Heart right ventricle (tissue), 16 donors: ENCODE data around the gene IRF6. TPM values are rescaled to one million over a fixed set of nuclear protein-coding genes. Genes with fewer than 3 reads are reported as not detected.
A peak's percentile ranks its signal among the peaks of the same experiment; 100 is the strongest.

Source experiments
- ATAC-seq, 8 donors: fragments of 200-7000 bp; cut with Tn5 transposase; one replicate each; pipeline ENCODE4 v1.9.1; 2020; ENCODE audit warnings: mild to moderate bottlenecking in 8 of 8, moderate library complexity in 8 of 8, moderate number of reproducible peaks in 1 of 8
- DNase-seq, 2 donors: peaks; one replicate each; pipeline ENCODE4 v3.0.0-alpha.2; 2020
- H3K27ac ChIP-seq, 10 donors: fragments of 200-600 bp; sonication (generic) in 2 of 10; one replicate each; pipeline versions ENCODE4 v1.5.0 to v1.8.0; 2020 to 2022; ENCODE audit warnings: mild to moderate bottlenecking in 3 of 10
- H3K27me3 ChIP-seq, 7 donors: fragments of 200-600 bp; one replicate each; pipeline ENCODE4 v1.8.0; 2021 to 2022; ENCODE audit warnings: mild to moderate bottlenecking in 2 of 7
- H3K36me3 ChIP-seq, 9 donors: fragments of 200-600 bp; sonication (generic) in 1 of 9; one replicate each; pipeline versions ENCODE4 v1.5.0 to v1.8.0; 2020 to 2022; ENCODE audit warnings: mild to moderate bottlenecking in 2 of 9
- H3K4me1 ChIP-seq, 9 donors: fragments of 200-600 bp; sonication (generic) in 1 of 9; one replicate each; pipeline versions ENCODE4 v1.5.0 to v1.8.0; 2020 to 2022; ENCODE audit warnings: mild to moderate bottlenecking in 4 of 9
- H3K4me3 ChIP-seq, 10 donors: fragments of 200-600 bp; sonication (generic) in 2 of 10; one replicate each; pipeline versions ENCODE4 v1.5.0 to v1.8.0; 2020 to 2022; ENCODE audit warnings: mild to moderate bottlenecking in 7 of 10, moderate library complexity in 2 of 10
- H3K9me3 ChIP-seq, 11 donors: fragments of 200-600 bp in 10 of 11; sonication (generic) in 2 of 11; one replicate each; pipeline versions ENCODE4 v1.5.0 to v1.8.0; 2013 to 2022; ENCODE audit warnings: mild to moderate bottlenecking in 2 of 11, control low read depth in 1 of 11, moderate library complexity in 1 of 11
- CTCF ChIP-seq, 9 donors: fragments of 200-600 bp; sonication (generic) in 2 of 9; IDR thresholded peaks; one replicate each; pipeline versions ENCODE4 v1.5.0 to v1.8.0; 2021 to 2022; ENCODE audit warnings: antibody characterized with exemption in 9 of 9, mild to moderate bottlenecking in 5 of 9, moderate library complexity in 1 of 9
- WGBS, 2 donors: extraction: QIAGEN DNeasy Blood & Tissue Kit; methylation state at CpG; one replicate each; pipeline ENCODE4 v1.1.7; 2013; ENCODE audit warnings: inconsistent platforms in 1 of 2; 5-methylcytosine and 5-hydroxymethylcytosine counted together
- intact Hi-C, 10 donors: fragments of 100-400 bp; cut with DNase I; formaldehyde crosslinking; loops; one replicate each; pipeline versions ENCODE4 v1.11.1 to v1.14.2; 2022
- polyA plus RNA-seq, 2 donors: library from polyadenylated mRNA; stranded (reverse); fragments of 200-250 nt; gene quantifications; one replicate each; pipeline ENCODE4 v1.2.3, GENCODE V29; 2013
- total RNA-seq, 10 donors: library from RNA; stranded (reverse); fragmentation: NEBNext Ultra II Directional in 3 of 10; extraction: Animal tissue kit (Norgen Biotek cat#: 25700) in 3 of 10; gene quantifications; one replicate each; pipeline versions ENCODE4 v1.2.1 to v1.2.4, GENCODE V29; 2021 to 2023
- donor health status: Arrhythmogenic right ventricular cardiomyopathy.
- donor health status: ischemic (EF 13 %, LVEDD 7.1; RV severe dilation, severe dysfunction).
- donor health status: healthy with polysubstance abuse.
- donor health status: DM: no; HTN: yes; CAD: no.
- donor health status: DM: no; HTN: no; CAD: no.
- donor health status: ischemic (EF 25% LVEDD 6.9; RV normal size, moderate dysfunction).
- donor health status: ischemic (EF 25% LVEDD 5.7; RV mildly dilated, moderate dysfunction).
- donor health status: healthy.
- donor health status: DM: yes; HTN: yes; CAD: no.
- donor health status: Ischemic cardiomyopathy.
- donor health status: ischemic (EF 35%, LVEDD 5.7; RV mildly dilated, moderate dysfunction).
- donor health status: nonischemic (EF 11% LVEDD 7.7; RV severe dilation, severe dysfunction).
- donor health status: DM: yes; HTN: yes; CAD: no.
- donor health status: PGD.
- donor health status: ischemic (EF 29% LVEDD 5.4; RV normal size, mild dysfunction).
- donor health status: nonischemic (EF 23%, LVEDD 6.1; RV moderate dilation, normal function).

Gene IRF6
- total and polyA plus RNA-seq, 12 donors = 1.2 to 69.4 (median 41.3) TPM

- DNase-seq (no peak), ATAC-seq (no peak)
- Histone ChIP-seq H3K27ac (peak overlapping the region in 1 of 10 donors; percentile 5), H3K4me3 (no peak overlapping the region), H3K4me1 (peaks cover 0 to 15% (median 7%) of the 10 kb centered on the region in 9 donors), H3K27me3 (no peaks in the 10 kb centered on the region), H3K36me3 (peaks cover 0 to 59% (median 0%) of the 10 kb centered on the region in 9 donors), H3K9me3 (no peaks in the 10 kb centered on the region)
- TF ChIP-seq CTCF (IDR thresholded peaks at IDR 0.05) = no peak
- intact Hi-C loops = no loop called here
- 90 to 91% methylated on average over 1 of the region's 1 CpG for WGBS, 2 donors
These were observed 31.4 kb downstream of the IRF6 start for GRCh38 chr1:209774592-209774991.

GRCh38 chr1:209772126-209772525, 33.8 kb downstream of the IRF6 start:
- WGBS, 2 donors = 48 to 56% methylated on average over 6 of the region's 6 CpGs
- intact Hi-C loops = no loop called here

GRCh38 chr1:209770636-209771415, 35.1 kb downstream of the IRF6 start:
- no peak for DNase-seq
- WGBS, 2 donors = 96 to 97% methylated on average over 17 of the region's 17 CpGs
- intact Hi-C loops = no loop called here
- Histone ChIP-seq H3K27me3 (no peaks in the 10 kb centered on the region), H3K27ac (no peak overlapping the region), H3K9me3 (no peaks in the 10 kb centered on the region), H3K4me3 (peak overlapping the region in 1 of 10 donors; percentile 45), H3K36me3 (peaks cover 0 to 21% (median 0%) of the 10 kb centered on the region in 9 donors), H3K4me1 (peaks cover 8 to 51% (median 22%) of the 10 kb centered on the region in 9 donors)
- no peak for TF ChIP-seq CTCF (IDR thresholded peaks at IDR 0.05)
- no peak for ATAC-seq

More at GRCh38 chr1:209772126-209772525, 33.8 kb downstream of the IRF6 start:
- TF ChIP-seq CTCF (IDR thresholded peaks at IDR 0.05) = no peak
- no peak overlapping the region for H3K27ac ChIP-seq
- H3K4me3 ChIP-seq = no peak overlapping the region
- DNase-seq (no peak), ATAC-seq (no peak)
- H3K36me3 ChIP-seq = peaks cover 0 to 34% (median 0%) of the 10 kb centered on the region in 9 donors
- H3K9me3 ChIP-seq = no peaks in the 10 kb centered on the region
- H3K4me1 ChIP-seq = peaks cover 8 to 40% (median 22%) of the 10 kb centered on the region in 9 donors
- no peaks in the 10 kb centered on the region for H3K27me3 ChIP-seq

GRCh38 chr1:209769971-209770370, 36.0 kb downstream of the IRF6 start:
- WGBS, 2 donors = 47 to 65% methylated on average over 7 of the region's 7 CpGs
- Histone ChIP-seq H3K4me1 (peaks cover 8 to 54% (median 22%) of the 10 kb centered on the region in 9 donors), H3K9me3 (no peaks in the 10 kb centered on the region), H3K27me3 (no peaks in the 10 kb centered on the region), H3K27ac (peak overlapping the region; percentile 56 to 90 (median 80)), H3K36me3 (peaks cover 0 to 19% (median 0%) of the 10 kb centered on the region in 9 donors), H3K4me3 (peak overlapping the region in 4 of 10 donors; percentile 1 to 45 (median 16))
- DNase-seq (no peak), ATAC-seq (no peak)
- peak in 1 of 9 donors; percentile 11 for TF ChIP-seq CTCF (IDR thresholded peaks at IDR 0.05)
- intact Hi-C loops = no loop called here
